Keratinocyte (primary cell): Measurements from ENCODE around the gene PRAMEF27.
"Not testable (repeated sequence)": the region's sequence is repeated elsewhere in the genome, so short reads cannot be mapped to it uniquely, and the experiment has no call there.

Source experiments
- EZH2 ChIP-seq: IDR thresholded peaks from one replicate; pipeline ENCODE4 v1.6.1; 2012; ENCODE audit warnings: inconsistent platforms, mild to moderate bottlenecking, low read length, moderate library complexity
- TF ChIP-seq, protein P1 (sequence below), 3 experiments: IDR thresholded peaks in 1 of 3; conservative IDR thresholded peaks in 1 of 3; optimal IDR thresholded peaks in 1 of 3; 2 replicates in 2 of 3; 3 replicates in 1 of 3; pipeline versions ENCODE3 to v1.5.1; 2011; ENCODE audit warnings: low read length in 3 of 3, mild to moderate bottlenecking in 3 of 3, moderate library complexity in 2 of 3, control low read depth in 1 of 3, inconsistent platforms in 1 of 3; ENCODE audit not compliant: insufficient read depth in 2 of 3; ENCODE audit errors: extremely low read depth in 1 of 3

DNA sequence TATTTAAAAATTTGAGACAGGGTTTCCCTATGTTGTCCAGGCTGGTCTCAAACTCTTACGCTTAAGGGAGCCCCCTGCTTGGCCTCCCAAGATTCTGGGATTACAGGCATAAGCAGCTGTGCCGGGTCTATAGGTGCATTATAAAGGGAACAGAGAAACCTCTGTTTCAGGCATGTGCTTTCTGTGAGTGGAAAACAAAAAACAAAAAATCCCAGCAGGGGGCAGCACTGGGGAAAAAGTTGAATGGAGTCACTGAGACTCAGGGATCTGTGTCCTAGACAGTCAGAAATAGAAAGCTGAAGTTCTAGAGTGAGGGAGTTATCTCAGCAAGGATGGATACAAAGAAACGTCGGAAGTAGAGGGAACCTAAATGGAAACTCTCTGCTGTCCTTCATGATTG, 50.6 kb downstream of the PRAMEF27 start:
- TF ChIP-seq, protein P1, sequence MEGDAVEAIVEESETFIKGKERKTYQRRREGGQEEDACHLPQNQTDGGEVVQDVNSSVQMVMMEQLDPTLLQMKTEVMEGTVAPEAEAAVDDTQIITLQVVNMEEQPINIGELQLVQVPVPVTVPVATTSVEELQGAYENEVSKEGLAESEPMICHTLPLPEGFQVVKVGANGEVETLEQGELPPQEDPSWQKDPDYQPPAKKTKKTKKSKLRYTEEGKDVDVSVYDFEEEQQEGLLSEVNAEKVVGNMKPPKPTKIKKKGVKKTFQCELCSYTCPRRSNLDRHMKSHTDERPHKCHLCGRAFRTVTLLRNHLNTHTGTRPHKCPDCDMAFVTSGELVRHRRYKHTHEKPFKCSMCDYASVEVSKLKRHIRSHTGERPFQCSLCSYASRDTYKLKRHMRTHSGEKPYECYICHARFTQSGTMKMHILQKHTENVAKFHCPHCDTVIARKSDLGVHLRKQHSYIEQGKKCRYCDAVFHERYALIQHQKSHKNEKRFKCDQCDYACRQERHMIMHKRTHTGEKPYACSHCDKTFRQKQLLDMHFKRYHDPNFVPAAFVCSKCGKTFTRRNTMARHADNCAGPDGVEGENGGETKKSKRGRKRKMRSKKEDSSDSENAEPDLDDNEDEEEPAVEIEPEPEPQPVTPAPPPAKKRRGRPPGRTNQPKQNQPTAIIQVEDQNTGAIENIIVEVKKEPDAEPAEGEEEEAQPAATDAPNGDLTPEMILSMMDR (optimal IDR thresholded peaks at IDR 0.05 in 1 of 3, IDR thresholded peaks at IDR 0.05 in 1 of 3, conservative IDR thresholded peaks at IDR 0.05 in 1 of 3; ENCODE audit: extremely low read depth in 1 of 3, insufficient read depth in 2 of 3, low read length in 3 of 3): not testable (repeated sequence)
- not testable (repeated sequence) for TF ChIP-seq EZH2
